Stimulated activated CD8-positive, alpha-beta memory T cell treated with anti-CD3 and anti-CD28 coated beads, Interleukin-2, amount 100 ng/mL, for 1 hour (primary cell): ENCODE results near the gene MSLN.

ENCODE experiments used
- DNase-seq, 2 donors: peaks; one replicate each; pipeline ENCODE4 v3.0.0-alpha.2; 2020; ENCODE audit warnings: low read depth in 2 of 2

Gene MSLN

DNA sequence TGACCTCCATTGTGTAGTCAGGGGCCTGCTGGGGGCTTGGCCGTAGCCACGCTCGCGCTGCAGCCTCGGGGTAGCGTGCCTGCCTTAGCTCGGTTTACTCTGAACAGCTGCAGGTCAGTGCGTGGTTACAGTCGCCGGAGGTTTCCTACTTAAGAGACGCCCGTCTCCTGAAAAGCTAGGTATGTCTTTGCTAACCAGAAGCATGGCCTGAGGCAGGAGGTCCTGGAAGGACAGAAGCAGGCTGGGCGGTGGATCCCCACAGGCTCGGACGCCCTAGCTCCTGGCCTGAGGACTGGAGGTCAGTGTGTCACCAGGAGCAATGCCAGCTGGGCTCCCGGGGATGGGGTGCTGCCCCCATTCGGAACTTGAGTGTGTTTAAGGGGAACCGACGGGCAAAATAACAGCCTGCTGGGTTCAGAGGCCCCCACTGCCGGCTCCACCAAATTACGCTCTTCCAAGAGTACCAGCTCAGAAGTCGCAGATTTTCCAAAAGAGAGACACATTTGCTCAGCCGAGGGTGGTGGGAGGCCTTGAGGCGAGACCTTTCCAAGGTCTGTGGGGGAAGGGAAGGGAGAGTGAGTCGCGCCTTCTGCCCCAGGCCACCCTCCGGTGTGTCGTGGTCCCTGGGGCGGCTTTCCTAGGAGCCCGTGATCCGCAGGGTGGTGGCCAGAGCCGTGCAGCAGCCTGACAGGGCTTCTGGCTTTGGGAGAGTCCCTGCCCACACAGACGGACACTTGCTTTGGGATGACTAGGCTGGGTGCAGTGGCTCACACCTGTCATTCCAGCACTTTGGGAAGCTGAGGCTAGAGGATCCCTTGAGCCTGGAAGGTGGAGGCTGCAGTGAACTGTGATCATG is 43.9 kb downstream of the MSLN start:
- no peak for DNase-seq

- no peak for DNase-seq
These were observed 44.9 kb downstream of the MSLN start for GRCh38 chr16:805474-805873.

- peak; percentile 66 to 67 for DNase-seq
These were observed 47.0 kb downstream of the MSLN start for GRCh38 chr16:807347-808084.

DNA sequence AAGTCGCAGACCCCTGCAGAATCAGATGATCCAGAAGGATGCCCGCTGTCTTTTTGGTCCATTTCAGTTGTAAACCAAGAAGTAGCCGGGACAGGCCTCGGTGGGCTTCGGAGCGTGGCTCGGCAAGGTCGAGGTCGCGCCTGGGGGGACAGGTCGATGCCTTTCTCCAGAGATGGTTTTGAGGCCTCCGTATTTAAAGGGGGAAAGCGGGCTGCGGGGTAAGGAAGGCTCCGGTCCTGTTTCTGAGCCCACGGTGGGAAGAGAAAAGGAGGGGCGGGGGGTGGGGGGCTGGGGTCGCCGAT is 47.5 kb downstream of the MSLN start:
- DNase-seq: no peak

GRCh38 chr16:813204-813915 is 52.8 kb downstream of the MSLN start:
- peak in 1 of 2 donors; percentile 18 for DNase-seq

GRCh38 chr16:813916-814412 is 53.4 kb downstream of the MSLN start:
- no peak for DNase-seq

DNA sequence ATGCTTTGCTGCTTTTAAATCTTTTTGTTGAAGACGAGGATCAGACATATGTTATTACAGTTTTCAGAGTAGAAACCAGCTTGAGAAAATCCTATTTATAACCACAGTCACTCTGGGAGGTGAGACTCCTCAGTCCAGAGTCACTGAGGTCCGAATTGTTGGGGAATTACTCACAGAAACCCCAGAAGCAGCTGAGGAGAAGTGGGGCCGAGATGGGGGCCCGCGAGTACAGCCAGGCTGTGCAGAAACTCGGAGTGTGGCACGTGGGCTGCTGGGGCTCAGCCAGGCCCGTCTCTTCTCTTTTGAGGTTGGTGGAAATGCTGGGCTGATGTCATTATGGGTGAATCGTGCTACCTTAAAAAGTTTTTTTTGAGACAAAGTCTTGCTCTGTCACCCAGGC is 54.4 kb downstream of the MSLN start:
- DNase-seq: no peak

- no peak for DNase-seq
These were observed 55.3 kb downstream of the MSLN start for GRCh38 chr16:815861-816260.

GRCh38 chr16:817001-817906 is 56.7 kb downstream of the MSLN start:
- DNase-seq: no peak

DNA sequence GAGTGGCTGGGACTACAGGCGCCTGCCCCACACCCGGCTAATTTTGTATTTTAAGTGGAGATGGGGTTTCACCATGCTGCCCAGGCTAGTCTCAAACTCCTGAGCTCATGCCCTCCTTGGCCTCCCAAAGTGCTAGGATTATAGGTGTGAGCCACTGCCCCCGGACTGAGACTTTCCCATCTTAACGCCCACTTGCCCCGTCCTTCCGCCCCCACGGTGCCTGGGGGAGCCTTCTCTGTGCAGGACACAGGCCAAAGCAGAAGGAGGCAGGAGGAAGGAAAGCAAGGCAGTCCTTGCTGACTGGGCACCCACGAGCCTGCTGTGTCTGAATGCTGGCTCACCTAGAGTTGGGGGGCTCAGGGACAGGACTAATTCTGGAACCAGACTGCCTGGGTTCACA is 57.6 kb downstream of the MSLN start:
- DNase-seq: no peak
